PC-3 (cell line): ENCODE results near the gene CYP20A1.

ENCODE experiments used
- EZH2 ChIP-seq: fragments of 300-600 bp; sonication (generic); IDR thresholded peaks from one replicate; pipeline ENCODE4 v1.6.1; 2017; ENCODE audit warnings: antibody characterized with exemption, mild to moderate bottlenecking, low read length; ENCODE audit not compliant: unreplicated experiment
- TF ChIP-seq, protein P1 (sequence below): fragments of 300-600 bp; sonication (generic); conservative IDR thresholded peaks from 2 replicates; pipeline ENCODE4 v1.5.1; 2017; ENCODE audit warnings: antibody characterized with exemption, low read depth, mild to moderate bottlenecking, low read length

GRCh38 chr2:203261326-203262159 is 22.7 kb downstream of the CYP20A1 start:
- TF ChIP-seq, protein P1, sequence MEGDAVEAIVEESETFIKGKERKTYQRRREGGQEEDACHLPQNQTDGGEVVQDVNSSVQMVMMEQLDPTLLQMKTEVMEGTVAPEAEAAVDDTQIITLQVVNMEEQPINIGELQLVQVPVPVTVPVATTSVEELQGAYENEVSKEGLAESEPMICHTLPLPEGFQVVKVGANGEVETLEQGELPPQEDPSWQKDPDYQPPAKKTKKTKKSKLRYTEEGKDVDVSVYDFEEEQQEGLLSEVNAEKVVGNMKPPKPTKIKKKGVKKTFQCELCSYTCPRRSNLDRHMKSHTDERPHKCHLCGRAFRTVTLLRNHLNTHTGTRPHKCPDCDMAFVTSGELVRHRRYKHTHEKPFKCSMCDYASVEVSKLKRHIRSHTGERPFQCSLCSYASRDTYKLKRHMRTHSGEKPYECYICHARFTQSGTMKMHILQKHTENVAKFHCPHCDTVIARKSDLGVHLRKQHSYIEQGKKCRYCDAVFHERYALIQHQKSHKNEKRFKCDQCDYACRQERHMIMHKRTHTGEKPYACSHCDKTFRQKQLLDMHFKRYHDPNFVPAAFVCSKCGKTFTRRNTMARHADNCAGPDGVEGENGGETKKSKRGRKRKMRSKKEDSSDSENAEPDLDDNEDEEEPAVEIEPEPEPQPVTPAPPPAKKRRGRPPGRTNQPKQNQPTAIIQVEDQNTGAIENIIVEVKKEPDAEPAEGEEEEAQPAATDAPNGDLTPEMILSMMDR, result no peak
- TF ChIP-seq EZH2, result no peak
